ENCODE measurements around the gene AMH. TPM values are rescaled to one million over a fixed set of nuclear protein-coding genes. Genes with fewer than 3 reads are reported as not detected.
"Not testable (repeated sequence)": the region's sequence is repeated elsewhere in the genome, so short reads cannot be mapped to it uniquely, and the experiment has no call there.

AMH gene
- 1.3 and 1.5 TPM in 2 replicates for total RNA-seq

DNA sequence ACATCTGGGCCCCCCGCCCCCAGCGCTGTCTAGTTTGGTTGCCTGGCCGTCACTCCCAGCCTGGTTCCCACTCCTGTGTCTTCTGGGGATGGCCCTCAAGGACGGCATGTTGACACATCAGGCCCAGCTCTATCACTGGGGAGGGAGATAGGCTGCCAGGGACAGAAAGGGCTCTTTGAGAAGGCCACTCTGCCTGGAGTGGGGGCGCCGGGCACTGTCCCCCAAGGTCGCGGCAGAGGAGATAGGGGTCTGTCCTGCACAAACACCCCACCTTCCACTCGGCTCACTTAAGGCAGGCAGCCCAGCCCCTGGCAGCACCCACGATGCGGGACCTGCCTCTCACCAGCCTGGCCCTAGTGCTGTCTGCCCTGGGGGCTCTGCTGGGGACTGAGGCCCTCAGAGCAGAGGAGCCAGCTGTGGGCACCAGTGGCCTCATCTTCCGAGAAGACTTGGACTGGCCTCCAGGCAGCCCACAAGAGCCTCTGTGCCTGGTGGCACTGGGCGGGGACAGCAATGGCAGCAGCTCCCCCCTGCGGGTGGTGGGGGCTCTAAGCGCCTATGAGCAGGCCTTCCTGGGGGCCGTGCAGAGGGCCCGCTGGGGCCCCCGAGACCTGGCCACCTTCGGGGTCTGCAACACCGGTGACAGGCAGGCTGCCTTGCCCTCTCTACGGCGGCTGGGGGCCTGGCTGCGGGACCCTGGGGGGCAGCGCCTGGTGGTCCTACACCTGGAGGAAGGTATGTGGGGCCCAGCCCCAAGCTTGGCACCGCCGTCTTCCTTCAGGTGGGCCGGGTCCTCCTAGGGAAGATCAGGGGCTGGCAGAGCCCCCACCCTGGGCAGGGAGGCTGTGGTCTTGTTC lies at the start of gene AMH:
TSS of gene AMH (plus strand) at position 314 of the 857 bp plus-strand sequence. CDS start at position 324, 10 bp downstream.
- no peak for DNase-seq

GRCh38 chr19:2199861-2200623 lies 49.1 kb upstream of the AMH start:
- no peak for DNase-seq

DNA sequence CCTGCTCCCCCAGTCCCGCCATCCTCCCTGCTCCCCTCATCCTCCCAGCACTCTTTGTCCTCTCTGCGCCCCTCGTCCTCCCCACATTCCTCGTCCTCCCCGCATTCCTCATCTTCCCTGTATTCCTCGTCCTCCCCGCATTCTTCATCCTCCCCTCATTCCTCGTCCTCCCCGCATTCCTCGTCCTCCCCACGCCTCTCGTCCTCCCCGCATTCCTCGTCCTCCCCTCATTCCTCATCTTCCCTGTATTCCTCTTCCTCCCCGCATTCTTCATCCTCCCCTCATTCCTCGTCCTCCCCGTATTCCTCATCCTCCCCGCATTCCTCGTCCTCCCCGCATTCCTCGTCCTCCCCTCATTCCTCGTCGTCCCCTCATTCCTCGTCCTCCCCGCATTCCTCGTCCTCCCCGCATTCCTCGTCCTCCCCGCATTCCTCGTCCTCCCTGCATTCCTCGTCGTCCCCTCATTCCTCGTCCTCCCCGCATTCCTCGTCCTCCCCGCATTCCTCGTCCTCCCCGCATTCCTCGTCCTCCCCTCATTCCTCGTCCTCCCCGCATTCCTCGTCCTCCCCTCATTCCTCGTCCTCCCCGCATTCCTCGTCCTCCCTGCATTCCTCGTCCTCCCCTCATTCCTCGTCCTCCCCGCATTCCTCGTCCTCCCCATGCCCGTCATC lies 48.4 kb upstream of the AMH start:
- DNase-seq: not testable (repeated sequence)

GRCh38 chr19:2201473-2202148 lies 47.5 kb upstream of the AMH start:
- DNase-seq: no peak

DNA sequence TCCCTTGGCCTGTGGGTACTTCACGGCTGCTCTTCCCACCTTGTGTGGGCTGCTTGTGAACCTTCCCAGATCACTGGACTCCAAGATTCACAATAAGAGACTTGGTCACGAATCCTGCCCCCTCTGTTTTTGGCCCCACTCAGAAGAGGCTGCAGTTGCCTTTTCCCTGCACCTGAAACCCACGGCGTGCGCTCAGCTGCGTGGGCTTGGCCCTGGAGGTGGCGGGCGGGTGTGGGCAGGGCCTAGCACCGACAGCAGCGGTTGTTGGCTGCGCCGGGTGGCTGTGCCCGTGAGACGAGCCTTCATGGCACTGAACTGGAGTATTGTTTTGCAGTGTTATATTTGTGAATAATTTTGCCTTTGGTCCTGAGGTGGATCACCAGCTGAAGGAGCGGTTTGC lies 46.8 kb upstream of the AMH start:
- DNase-seq: no peak

DNA sequence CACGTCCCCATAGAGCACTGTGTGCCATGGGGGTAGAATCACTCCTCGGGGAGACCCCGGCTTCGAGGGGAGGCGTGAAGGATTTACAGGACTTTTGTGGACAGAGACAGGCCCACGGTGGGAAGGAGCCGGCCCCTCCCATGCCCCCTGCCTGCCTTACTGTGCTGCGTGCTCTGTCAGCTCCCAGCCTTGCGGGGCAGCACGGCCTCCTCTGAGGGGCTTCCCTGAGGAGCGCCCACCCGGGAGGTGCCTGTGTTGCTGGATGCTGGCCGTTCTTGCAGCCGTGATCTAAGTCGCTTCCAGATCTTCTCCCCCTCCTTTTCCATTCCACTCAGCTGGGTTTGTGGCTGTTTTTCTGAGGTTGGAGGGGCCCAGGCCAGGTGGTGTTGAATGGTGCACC lies 42.1 kb upstream of the AMH start:
- DNase-seq: no peak

- DNase-seq: peak; percentile 75
These were observed 40.9 kb upstream of the AMH start for GRCh38 chr19:2207991-2208860.

GRCh38 chr19:2208975-2209374 lies 40.1 kb upstream of the AMH start:
- DNase-seq: no peak

- no peak for DNase-seq
These were observed 39.7 kb upstream of the AMH start for GRCh38 chr19:2209408-2209807.

DNA sequence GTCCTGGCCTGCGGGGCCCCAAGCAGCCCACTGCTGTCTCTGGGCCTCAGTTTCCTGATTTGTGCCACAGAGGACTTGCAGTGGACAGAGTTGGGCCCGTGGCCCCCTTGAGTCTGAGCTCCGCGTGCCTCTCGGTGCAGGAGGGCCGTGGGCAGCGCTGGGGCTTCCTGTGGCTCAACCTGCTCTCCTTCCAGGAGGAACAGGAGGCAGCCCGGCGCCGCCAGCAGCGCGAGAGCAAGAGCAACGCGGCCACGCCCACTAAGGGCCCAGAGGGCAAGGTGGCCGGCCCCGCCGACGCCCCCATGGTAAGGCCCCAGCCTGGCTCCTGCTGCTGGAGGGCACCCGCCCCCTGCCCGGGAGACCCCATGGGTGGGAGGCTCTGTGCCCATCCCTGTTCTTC lies 38.9 kb upstream of the AMH start:
- DNase-seq: no peak

GRCh38 chr19:2210987-2211740 lies 38.0 kb upstream of the AMH start:
- DNase-seq: no peak

DNA sequence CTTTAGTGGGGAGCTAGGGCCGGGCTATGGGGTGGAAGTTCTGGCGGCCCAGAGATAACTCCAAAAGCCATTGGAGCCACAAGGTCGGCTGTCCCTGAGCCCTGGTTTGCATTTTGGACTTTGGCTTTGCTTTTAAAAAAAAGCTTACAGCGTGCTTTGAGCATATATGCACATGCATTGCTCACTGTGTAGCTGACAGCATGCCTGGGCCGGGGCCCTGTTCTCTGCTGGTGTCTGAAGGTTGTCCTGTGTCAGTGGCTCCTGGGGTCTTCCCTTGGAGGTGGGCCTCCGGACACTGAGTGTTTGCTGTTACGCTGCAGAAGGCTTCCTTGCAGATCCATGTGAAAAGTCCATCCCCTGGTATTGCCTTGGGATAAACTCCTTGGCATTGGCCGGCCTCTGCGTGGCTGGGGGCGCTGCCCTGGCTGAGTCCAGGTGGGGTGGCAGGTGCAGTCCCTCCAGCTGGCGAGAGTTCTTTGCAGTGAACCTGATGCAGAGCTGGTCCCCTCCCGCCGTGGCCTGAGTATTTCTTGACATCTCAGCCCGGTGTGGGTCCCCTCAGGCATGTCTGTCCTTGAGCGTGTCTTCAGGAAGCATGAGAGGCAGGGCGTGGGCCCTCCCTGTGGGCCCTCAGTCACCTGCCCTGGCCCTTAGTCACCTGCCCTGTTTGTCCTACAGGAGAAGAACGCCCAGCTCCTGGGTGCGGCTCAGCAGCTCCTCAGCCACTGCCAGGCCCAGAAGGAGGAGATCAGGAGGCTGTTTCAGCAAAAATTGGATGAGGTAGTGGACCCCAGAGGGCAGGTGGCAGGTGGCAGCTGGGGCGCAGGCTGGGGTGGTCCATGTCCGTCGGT lies 36.0 kb upstream of the AMH start:
- DNase-seq: no peak

DNA sequence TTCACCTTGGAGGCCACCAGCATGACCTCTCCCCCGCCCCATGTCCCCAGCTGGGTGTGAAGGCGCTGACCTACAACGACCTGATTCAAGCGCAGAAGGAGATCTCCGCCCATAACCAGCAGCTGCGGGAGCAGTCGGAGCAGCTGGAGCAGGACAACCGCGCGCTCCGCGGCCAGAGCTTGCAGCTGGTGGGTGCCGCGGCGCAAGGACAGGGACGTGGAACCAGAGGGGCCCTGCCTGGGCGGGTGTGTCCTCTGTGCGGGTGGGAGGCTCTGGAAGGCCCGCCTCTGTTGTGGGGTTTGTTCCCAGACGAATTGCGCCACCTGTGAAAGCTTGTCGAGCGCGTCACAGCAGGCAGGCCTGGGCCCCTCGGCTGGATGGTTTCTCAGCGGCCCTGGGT lies 35.3 kb upstream of the AMH start:
- DNase-seq: no peak

DNA sequence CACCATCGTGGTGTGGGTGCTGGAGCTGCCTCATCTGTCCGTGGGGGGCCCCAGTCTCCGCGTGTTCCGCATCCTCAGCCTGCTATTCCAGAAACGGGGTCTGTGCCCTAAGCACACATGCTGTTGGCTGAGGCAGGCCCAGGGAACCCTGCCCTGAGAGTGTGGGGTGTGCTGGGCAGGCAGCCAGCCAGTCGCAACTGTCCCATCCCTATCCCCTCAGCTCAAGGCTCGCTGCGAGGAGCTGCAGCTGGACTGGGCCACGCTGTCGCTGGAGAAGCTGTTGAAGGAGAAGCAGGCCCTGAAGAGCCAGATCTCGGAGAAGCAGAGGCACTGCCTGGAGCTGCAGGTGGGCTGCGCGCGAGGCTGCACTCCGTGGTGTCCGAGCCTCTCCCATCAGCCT lies 34.9 kb upstream of the AMH start:
- DNase-seq: no peak

GRCh38 chr19:2215281-2215751 lies 33.8 kb upstream of the AMH start:
- no peak for DNase-seq

- no peak for DNase-seq
These were observed 32.5 kb upstream of the AMH start for GRCh38 chr19:2216361-2217225.

DNA sequence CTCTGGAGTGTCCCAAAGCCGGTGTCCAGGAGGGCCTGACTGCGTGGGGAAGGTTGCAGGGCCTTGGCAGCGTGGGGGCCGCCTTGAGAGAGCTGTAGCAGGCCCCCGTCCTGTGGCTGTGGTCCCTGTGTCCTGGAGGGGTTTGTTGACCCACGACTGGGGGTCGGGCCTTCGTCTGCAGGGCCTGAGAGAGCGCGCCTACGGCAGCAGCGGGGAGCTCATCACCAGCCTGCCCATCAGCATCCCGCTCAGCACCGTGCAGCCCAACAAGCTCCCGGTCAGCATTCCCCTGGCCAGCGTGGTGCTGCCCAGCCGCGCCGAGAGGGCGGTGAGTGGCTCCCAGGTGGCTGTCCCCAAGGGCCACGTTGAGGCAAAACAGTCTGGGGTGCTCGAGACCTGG lies 31.5 kb upstream of the AMH start:
- no peak for DNase-seq

- no peak for DNase-seq
These were observed 29.4 kb upstream of the AMH start for GRCh38 chr19:2219726-2220125.
